ENCODE measurements around the gene NFKBIZ. TPM values are rescaled to one million over a fixed set of nuclear protein-coding genes. Genes with fewer than 3 reads are reported as not detected.

Gene NFKBIZ
- polyA plus RNA-seq, 1 experiment, result 27.3 TPM

DNA sequence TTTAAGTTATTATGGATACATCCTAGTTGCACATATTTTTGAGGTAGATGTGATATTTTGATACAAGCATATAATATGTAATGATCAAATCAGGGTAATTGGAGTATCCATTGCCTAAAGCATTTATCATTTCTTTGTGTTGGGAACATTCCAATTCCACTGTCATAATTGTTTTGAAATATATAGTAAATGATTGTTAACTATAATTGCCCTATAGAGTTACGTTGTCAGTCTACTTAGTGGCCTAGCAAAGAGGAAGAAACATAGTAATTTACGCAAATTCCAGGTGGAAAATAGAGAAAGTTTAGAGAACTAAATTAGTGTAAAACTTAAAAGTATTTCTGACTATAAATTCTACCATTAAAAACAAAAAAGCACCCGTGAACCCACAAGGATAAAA is 45.4 kb upstream of the NFKBIZ start:
- ChIA-PET CTCF (interaction anchor here (0.9 to 21.5 kb wide), 10 partner anchors 9 to 421 kb away, joined by 3 to 821 read pairs (median 8); no protein-coding TSS in a partner anchor), POLR2A (no interaction called here)
- no peaks in the 10 kb centered on the region for H3K27me3 ChIP-seq (ENCODE audit: control insufficient read depth, insufficient read depth, low read length)
- no peaks in the 10 kb centered on the region for H3K9me3 ChIP-seq (ENCODE audit: control insufficient read depth, insufficient read depth, low read length)
- no peak overlapping the region for H3K27ac ChIP-seq (ENCODE audit: low read depth, low read length)
- no peak for TF ChIP-seq CTCF (IDR thresholded peaks at IDR 0.05; ENCODE audit: low read depth, low read length)
- DNase-seq (ENCODE audit: low read depth, low spot score), result no peak
- no peak overlapping the region for H3K4me3 ChIP-seq (ENCODE audit: low read depth, low read length)

DNA sequence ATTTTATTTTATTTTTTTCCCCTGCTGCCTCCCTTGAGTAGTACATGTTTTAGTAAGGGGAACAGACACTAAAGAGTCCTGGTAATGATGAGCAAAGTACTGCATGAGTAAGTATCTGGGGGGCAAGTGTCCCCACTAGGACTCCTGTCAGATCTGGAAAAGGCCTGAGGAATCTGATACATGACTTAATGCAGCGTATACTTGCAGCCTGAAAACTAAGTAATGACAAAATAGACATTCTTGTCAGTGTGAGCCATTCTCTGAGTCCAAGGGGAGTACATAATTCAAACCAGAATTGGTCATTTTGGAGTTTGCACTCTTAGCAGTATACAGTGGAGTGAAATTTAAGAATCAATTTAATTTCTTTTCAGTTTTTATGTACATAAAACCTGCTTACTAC is 42.8 kb upstream of the NFKBIZ start:
- no peak for TF ChIP-seq CTCF (IDR thresholded peaks at IDR 0.05; ENCODE audit: low read depth, low read length)
- no peak overlapping the region for H3K4me3 ChIP-seq (ENCODE audit: low read depth, low read length)
- no peak for DNase-seq (ENCODE audit: low read depth, low spot score)

DNA sequence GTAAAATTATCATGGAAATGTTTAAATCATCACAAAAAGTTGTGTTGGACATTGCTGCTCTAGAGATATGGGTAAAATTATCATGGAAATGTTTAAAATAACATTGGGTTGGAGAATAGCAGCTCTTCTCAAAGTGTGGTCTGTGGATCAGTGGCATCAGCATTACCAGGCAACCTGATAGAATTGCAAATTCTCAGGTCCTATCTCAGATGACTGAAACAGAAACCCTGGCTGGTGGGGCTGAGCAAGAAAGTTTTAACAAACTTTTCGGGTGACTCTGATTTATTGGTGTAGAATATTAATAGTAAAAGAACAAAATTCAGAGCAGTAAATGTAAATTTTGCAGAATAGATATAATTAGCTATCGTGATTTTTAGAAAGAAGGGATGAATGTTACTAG is 41.4 kb upstream of the NFKBIZ start:
- Histone ChIP-seq H3K4me3 (ENCODE audit: low read depth, low read length) (no peak overlapping the region), H3K9me3 (ENCODE audit: control insufficient read depth, insufficient read depth, low read length) (no peaks in the 10 kb centered on the region), H3K27ac (ENCODE audit: low read depth, low read length) (no peak overlapping the region), H3K27me3 (ENCODE audit: control insufficient read depth, insufficient read depth, low read length) (no peaks in the 10 kb centered on the region)
- ChIA-PET POLR2A (no interaction called here), CTCF (interaction anchor here (0.9 to 21.5 kb wide), 4 partner anchors 9 to 417 kb away, joined by 3 to 821 read pairs (median 4); no protein-coding TSS in a partner anchor)
- DNase-seq (ENCODE audit: low read depth, low spot score), result no peak
- no peak for TF ChIP-seq CTCF (IDR thresholded peaks at IDR 0.05; ENCODE audit: low read depth, low read length)

More for the DNA sequence above, 42.8 kb upstream of the NFKBIZ start:
- H3K9me3 ChIP-seq (ENCODE audit: control insufficient read depth, insufficient read depth, low read length), result no peaks in the 10 kb centered on the region
- CTCF ChIA-PET, result interaction anchor here (1.1 to 21.5 kb wide), 4 partner anchors 8 to 419 kb away, joined by 3 to 821 read pairs (median 9); no protein-coding TSS in a partner anchor
- no peaks in the 10 kb centered on the region for H3K27me3 ChIP-seq (ENCODE audit: control insufficient read depth, insufficient read depth, low read length)
- POLR2A ChIA-PET, result no interaction called here
- H3K27ac ChIP-seq (ENCODE audit: low read depth, low read length), result no peak overlapping the region

DNA sequence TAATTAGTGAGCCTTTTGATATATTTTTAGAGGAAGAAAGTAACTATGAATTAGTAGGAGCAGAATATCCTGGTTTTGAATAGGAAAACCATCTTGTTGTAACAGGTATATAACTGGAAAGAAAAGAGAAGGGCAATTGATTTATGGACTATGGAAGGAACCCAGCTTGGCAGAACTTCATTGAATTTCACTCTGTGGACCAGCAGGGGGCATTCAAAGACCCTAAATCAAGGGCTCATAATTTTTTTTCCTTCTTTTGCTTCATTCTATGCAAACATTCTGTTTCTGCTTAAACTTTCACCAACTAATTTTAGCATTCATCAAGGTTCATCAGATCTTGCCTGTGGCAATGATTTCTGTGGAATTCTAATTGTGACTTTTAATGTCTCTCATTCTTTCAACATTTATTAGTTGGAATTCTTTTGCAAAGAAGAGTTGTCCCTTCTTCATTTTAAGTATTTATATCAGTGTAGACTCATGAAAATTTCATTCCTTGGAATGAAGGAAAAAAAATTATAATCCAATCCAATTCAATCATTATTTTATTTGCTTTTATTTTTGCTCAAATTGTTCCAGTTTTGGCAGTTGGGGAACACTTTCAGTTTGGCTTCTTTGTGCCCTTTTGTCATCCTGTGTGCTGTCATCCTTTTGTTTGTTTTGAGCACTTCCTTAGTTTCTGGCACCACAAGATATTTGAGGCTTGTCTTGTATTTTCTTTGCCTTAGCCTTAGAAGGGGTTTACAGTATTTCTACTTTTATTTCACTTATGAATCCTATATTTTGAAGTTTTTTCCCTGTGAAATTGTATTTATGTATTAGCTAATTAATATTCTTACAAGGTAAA is 39.9 kb upstream of the NFKBIZ start:
- POLR2A ChIA-PET, result interaction anchor here (0.8 kb wide), 1 partner anchor 416 kb away, joined by 4 read pairs; no protein-coding TSS in a partner anchor
- TF ChIP-seq CTCF (IDR thresholded peaks at IDR 0.05; ENCODE audit: low read depth, low read length), result peak; percentile 69
- no peaks in the 10 kb centered on the region for H3K27me3 ChIP-seq (ENCODE audit: control insufficient read depth, insufficient read depth, low read length)
- H3K4me3 ChIP-seq (ENCODE audit: low read depth, low read length), result no peak overlapping the region
- H3K27ac ChIP-seq (ENCODE audit: low read depth, low read length), result no peak overlapping the region
- CTCF ChIA-PET, result interaction anchor here (0.6 to 21.5 kb wide), 9 partner anchors 8 to 416 kb away, joined by 3 to 821 read pairs (median 3); no protein-coding TSS in a partner anchor
- no peak for DNase-seq (ENCODE audit: low read depth, low spot score)
- H3K9me3 ChIP-seq (ENCODE audit: control insufficient read depth, insufficient read depth, low read length), result no peaks in the 10 kb centered on the region

- H3K27me3 ChIP-seq (ENCODE audit: control insufficient read depth, insufficient read depth, low read length), result no peaks in the 10 kb centered on the region
- no peak overlapping the region for H3K4me3 ChIP-seq (ENCODE audit: low read depth, low read length)
- TF ChIP-seq CTCF (IDR thresholded peaks at IDR 0.05; ENCODE audit: low read depth, low read length), result no peak
- DNase-seq (ENCODE audit: low read depth, low spot score), result no peak
- ChIA-PET CTCF (interaction anchor here (0.6 to 21.5 kb wide), 9 partner anchors 8 to 415 kb away, joined by 3 to 821 read pairs (median 4); no protein-coding TSS in a partner anchor), POLR2A (no interaction called here)
- H3K9me3 ChIP-seq (ENCODE audit: control insufficient read depth, insufficient read depth, low read length), result no peaks in the 10 kb centered on the region
- H3K27ac ChIP-seq (ENCODE audit: low read depth, low read length), result no peak overlapping the region
These were observed 39.3 kb upstream of the NFKBIZ start for GRCh38 chr3:101810022-101810418.

Measured in AG04450 (cell line).